ENCODE measurements around the gene IMPA2.

Gene IMPA2

GRCh38 chr18:12000072-12000659 is 18.9 kb downstream of the IMPA2 start:
- TF ChIP-seq GATA1 (IDR thresholded peaks at IDR 0.05; ENCODE audit: low read depth, low read length) (no peak), POLR2A (IDR thresholded peaks at IDR 0.05; ENCODE audit: low read length) (no peak)
- no peak for DNase-seq

- TF ChIP-seq POLR2A (IDR thresholded peaks at IDR 0.05; ENCODE audit: low read length): no peak
- TF ChIP-seq GATA1 (IDR thresholded peaks at IDR 0.05; ENCODE audit: low read depth, low read length): no peak
- no peak for DNase-seq
These were observed 20.1 kb downstream of the IMPA2 start for GRCh38 chr18:12001421-12001820.

- no peak for DNase-seq
- TF ChIP-seq GATA1 (IDR thresholded peaks at IDR 0.05; ENCODE audit: low read depth, low read length) (no peak), POLR2A (IDR thresholded peaks at IDR 0.05; ENCODE audit: low read length) (no peak)
These were observed 22.6 kb downstream of the IMPA2 start for GRCh38 chr18:12003894-12004293.

- TF ChIP-seq POLR2A (IDR thresholded peaks at IDR 0.05; ENCODE audit: low read length) (no peak), GATA1 (IDR thresholded peaks at IDR 0.05; ENCODE audit: low read depth, low read length) (no peak)
- no peak for DNase-seq
These were observed 24.5 kb downstream of the IMPA2 start for GRCh38 chr18:12005538-12006487.

GRCh38 chr18:12006488-12006840 is 25.2 kb downstream of the IMPA2 start:
- TF ChIP-seq POLR2A (IDR thresholded peaks at IDR 0.05; ENCODE audit: low read length) (no peak), GATA1 (IDR thresholded peaks at IDR 0.05; ENCODE audit: low read depth, low read length) (no peak)
- DNase-seq: no peak

GRCh38 chr18:12007063-12007462 is 25.8 kb downstream of the IMPA2 start:
- TF ChIP-seq POLR2A (IDR thresholded peaks at IDR 0.05; ENCODE audit: low read length) (no peak), GATA1 (IDR thresholded peaks at IDR 0.05; ENCODE audit: low read depth, low read length) (no peak)
- DNase-seq: no peak

DNA sequence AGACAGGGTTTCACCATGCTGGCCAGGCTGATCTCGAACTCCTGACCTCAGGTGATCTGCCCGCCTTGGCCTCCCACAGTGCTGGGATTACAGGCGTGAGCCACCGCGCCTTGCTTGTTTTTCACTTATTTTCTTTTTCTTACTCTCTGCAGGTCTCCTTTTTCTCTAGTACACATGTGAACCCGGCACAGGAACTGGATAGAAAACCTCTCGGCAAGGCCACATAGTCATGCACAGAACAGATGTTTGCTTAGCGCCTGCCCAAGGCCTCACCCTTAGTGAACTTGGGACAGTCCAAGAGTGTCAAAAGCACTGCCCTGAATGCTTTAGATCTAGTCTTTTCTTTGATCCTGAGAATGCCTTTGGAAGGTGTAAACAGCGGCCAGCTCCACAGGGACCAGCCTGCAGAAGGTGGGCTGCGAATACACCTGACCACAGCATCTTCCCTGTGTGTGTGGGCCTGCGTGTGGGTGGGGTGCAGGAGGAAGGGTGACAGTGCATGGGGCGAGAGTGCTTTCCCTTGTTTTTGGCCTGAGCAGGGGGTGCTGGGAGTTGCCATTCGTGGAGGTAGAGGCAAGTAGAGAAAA is 27.0 kb downstream of the IMPA2 start:
- TF ChIP-seq POLR2A (IDR thresholded peaks at IDR 0.05; ENCODE audit: low read length) (no peak), GATA1 (IDR thresholded peaks at IDR 0.05; ENCODE audit: low read depth, low read length) (no peak)
- no peak for DNase-seq

DNA sequence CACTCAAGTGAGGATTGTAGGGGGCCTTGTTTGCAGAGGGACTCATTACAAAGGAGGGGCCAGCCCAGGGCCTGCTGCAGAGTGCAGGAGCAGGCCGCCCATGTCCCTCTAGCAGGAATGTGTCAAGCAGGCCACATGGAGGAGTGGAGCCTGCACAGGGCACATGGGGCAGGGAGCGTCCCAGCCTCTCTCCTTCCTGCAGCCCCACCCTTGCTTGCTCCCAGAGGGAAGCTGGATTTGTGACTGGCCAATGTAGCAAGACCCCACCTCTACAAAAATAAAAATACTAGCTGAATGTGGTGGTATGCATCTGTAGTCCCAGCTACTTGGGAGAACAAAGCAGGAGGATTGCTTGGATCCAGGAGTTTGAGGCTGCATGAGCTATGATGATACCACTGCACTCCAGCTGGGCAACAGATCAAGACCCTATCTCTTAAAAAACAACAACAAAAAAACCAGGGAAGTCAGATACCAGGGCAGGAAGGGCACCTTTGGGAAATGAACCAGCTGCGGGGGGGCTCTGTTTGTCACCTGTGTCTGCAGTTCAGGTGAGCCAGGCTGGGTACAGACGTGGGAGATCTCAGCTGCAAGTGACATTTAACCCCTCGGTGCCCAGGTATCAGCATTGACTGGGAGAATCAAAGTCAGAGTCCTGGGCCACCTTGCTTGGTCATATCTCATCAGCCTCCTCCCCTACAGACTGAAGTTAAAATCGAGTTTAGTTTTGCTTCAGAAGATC is 27.7 kb downstream of the IMPA2 start:
- no peak for DNase-seq
- TF ChIP-seq GATA1 (IDR thresholded peaks at IDR 0.05; ENCODE audit: low read depth, low read length) (no peak), POLR2A (IDR thresholded peaks at IDR 0.05; ENCODE audit: low read length) (no peak)

- DNase-seq: no peak
- no peak for TF ChIP-seq GATA1 (IDR thresholded peaks at IDR 0.05; ENCODE audit: low read depth, low read length)
- TF ChIP-seq POLR2A (IDR thresholded peaks at IDR 0.05; ENCODE audit: low read length): no peak
These were observed 28.4 kb downstream of the IMPA2 start for GRCh38 chr18:12009581-12010140.

DNA sequence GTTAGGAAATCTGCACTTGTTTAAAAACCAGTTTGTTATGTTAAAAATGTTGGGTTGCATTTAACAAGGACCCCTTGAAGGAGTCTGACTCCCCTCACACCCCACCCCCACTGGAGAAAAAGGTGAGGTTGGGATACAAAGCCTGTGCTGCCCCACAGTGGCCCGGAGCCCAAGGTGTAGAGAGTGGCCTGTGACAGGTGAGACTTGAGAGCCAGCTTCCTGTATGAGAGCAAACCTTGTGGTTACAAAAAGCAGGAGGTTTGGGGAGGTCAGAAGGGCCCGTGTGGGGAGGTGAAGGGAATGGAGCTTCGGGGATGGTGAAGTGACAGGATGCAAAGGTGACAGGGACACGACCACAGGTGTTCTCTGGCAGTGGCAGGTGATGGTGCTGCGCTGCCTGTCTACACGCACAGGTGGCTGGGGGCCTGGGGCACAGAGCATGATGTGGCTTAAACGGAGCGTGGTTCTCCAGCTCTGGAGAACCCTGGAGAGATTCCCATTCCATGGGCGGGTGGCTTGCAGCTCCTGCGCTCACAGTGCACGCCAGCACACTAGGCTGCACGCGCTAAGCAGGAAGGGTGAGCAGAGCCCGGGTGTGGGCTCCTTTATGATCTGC is 29.0 kb downstream of the IMPA2 start:
- DNase-seq: no peak
- no peak for TF ChIP-seq POLR2A (IDR thresholded peaks at IDR 0.05; ENCODE audit: low read length)
- TF ChIP-seq GATA1 (IDR thresholded peaks at IDR 0.05; ENCODE audit: low read depth, low read length): no peak

GRCh38 chr18:12011199-12011956 is 30.1 kb downstream of the IMPA2 start:
- DNase-seq: no peak
- TF ChIP-seq POLR2A (IDR thresholded peaks at IDR 0.05; ENCODE audit: low read length) (no peak), GATA1 (IDR thresholded peaks at IDR 0.05; ENCODE audit: low read depth, low read length) (no peak)

DNA sequence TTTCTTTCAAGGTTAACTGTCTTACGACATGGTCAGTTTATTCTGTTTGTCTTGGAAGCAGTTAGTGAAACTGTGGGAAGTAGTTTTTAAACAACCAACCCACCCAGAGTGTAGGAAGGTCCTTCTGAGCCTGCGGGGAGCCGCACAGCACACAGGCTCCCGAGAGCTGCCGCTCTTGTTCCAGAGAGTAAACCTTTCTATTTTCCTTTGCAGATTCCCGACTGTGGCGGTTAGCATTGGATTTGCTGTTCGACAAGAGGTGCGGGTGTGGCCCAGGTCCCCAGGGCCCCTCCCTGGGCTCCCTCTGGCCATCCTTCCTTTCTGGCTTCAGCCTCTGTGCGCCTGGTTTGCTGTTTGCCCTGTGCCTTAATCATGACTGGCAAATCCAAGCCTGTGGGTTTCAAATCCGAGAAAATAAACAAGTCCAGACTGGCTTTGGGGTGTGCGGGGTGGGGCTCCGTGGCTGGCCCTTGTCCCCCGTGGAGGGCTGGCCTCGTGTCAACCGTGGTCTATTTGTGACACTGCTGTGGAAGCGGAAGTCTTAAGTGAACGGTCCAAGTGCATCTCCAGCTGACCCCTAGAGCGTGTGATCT is 30.7 kb downstream of the IMPA2 start:
- no peak for DNase-seq
- TF ChIP-seq POLR2A (IDR thresholded peaks at IDR 0.05; ENCODE audit: low read length) (no peak), GATA1 (IDR thresholded peaks at IDR 0.05; ENCODE audit: low read depth, low read length) (no peak)
